ENCODE results near the gene IRAG1.

The IRAG1 gene, protein sequence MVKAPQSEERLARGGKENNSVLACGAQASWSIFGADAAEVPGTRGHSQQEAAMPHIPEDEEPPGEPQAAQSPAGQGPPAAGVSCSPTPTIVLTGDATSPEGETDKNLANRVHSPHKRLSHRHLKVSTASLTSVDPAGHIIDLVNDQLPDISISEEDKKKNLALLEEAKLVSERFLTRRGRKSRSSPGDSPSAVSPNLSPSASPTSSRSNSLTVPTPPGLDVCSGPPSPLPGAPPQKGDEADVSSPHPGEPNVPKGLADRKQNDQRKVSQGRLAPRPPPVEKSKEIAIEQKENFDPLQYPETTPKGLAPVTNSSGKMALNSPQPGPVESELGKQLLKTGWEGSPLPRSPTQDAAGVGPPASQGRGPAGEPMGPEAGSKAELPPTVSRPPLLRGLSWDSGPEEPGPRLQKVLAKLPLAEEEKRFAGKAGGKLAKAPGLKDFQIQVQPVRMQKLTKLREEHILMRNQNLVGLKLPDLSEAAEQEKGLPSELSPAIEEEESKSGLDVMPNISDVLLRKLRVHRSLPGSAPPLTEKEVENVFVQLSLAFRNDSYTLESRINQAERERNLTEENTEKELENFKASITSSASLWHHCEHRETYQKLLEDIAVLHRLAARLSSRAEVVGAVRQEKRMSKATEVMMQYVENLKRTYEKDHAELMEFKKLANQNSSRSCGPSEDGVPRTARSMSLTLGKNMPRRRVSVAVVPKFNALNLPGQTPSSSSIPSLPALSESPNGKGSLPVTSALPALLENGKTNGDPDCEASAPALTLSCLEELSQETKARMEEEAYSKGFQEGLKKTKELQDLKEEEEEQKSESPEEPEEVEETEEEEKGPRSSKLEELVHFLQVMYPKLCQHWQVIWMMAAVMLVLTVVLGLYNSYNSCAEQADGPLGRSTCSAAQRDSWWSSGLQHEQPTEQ

DNA sequence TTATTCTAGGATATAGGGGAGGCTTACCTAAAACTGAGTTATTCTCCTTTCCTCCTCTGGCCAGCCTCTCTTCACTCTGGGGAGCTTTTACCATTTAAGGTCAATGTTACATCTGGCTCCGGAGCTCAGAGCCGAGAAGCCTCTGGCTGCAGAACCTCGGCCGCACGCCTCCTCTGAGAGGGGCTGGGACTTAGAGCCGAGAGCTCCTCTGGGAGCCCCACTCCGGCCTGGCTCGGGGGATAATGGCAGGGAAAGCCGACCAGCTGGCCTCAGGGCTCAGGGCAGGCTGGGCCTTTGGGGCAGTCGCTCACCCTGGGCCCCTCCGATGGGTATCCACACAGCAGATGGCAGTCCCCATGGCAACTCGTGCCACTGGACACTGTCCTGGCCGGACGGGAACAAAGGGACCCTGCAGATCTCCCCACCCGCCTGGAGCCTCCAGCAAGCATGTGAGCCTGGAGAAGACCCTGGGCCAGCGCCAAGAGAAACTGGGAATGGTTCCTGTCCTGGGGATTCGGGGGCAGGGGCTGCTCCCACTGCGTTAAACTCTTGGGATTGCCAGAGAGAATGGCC lies at the start of gene IRAG1:
Gene IRAG1 (minus strand): TSS at position 247 of the 573 bp plus-strand sequence. CDS start 153 bp downstream, at position 94.
- peaks cover 10% of the 10 kb centered on the region for H3K27me3 Mint-ChIP-seq
- no peak for ATAC-seq
- H3K9me3 Mint-ChIP-seq: no peaks in the 10 kb centered on the region

DNA sequence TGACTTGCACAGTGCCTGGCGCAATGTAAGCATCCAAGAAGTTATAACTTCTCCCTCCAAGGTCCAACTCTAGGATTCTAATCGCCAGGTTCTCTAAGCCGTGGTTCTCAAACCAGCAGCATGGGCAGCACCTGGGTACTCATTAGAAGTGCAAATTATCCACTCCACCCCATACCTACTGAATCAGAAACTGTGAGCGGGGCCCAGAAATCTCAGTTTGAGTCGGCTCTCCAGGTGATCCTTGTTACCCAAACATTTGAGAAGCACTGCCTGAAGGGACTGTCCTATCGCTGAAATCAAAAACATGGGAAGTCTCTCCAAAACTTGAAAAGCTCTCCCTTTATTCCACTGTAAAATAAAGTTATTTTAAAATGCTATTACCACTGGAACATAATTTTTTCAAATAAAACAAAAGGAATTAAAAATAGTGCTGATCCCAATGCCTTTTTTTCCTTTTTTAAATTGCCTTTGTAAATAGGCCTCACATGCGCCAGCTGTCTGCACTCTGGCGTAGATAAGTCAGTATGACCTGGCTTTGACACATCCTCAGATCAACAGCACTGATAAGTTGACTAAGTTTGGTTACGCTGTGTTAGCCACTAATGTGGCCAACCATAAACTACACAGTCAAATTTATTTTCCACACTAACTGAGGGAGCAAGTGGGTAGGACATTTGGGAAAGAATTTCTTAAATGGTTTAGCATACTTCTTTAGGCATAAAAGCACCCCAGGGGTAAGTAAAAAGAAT lies 49.1 kb upstream of the IRAG1 start:
- peak overlapping the region; percentile 48 for H3K27ac Mint-ChIP-seq
- H3K4me3 Mint-ChIP-seq: no peak overlapping the region
- no peak for ATAC-seq

More for the DNA sequence above, at the start of gene IRAG1:
- H3K4me3 Mint-ChIP-seq: no peak within 1 kb of the TSS
- H3K27ac Mint-ChIP-seq: no peak within 1 kb of the TSS
- H3K4me1 Mint-ChIP-seq: peaks cover 3% of the 10 kb centered on the region
- peaks cover under 1% of the 10 kb centered on the region for H3K36me3 Mint-ChIP-seq

DNA sequence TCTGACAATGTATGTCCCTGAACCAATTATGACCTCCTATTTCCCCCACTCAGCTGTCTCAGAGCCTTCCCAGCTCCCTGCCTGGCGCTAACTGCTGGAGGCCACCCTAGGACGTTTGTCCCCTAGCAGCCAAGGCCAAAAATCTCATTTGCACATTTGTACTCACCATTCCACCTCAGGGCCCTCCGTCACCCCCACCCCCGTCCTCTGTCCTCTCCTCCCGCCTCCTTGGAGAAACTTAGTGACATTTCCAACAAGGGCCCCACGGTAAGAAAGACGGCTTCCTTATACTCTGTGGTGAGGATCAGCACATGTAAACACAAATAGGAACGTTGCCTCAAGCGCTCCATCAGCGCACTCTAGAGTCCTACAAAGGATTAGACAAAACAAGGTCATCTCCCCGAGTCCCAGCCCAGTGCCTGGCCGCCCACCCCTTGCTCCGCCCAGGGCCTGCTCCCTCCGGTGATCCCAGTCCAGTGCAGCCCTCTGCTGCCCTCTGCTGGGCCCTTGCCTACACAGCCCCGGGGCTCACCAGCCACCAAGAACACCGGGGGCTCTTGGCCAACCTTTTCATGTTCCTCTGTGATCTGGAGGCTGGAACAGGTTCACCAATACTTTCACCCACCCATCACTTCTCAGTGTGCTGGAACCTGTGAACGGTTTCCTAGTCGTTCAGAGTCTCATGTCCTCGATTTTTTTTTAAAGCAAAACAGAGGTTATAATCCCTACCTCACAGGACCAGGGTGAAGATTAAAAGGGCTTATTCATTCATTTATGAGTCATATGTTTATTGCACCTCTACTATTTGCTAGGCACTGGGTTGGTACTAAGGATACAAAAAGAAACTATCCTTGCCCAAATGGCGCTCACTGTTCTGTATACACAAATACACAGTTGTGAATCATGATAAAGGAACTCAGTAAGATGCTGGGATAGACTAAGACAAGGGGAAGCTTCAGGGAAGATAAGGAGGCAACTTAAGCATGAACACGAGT lies 42.2 kb upstream of the IRAG1 start:
- Mint-ChIP-seq H3K4me1 (peaks cover 11% of the 10 kb centered on the region), H3K36me3 (no peaks in the 10 kb centered on the region), H3K4me3 (peak overlapping the region; percentile 60), H3K9me3 (no peaks in the 10 kb centered on the region), H3K27me3 (no peaks in the 10 kb centered on the region), H3K27ac (peak overlapping the region; percentile 64)
- peak; percentile 100 for ATAC-seq

More for the DNA sequence above, 49.1 kb upstream of the IRAG1 start:
- peaks cover 11% of the 10 kb centered on the region for H3K4me1 Mint-ChIP-seq
- H3K27me3 Mint-ChIP-seq: no peaks in the 10 kb centered on the region
- no peaks in the 10 kb centered on the region for H3K9me3 Mint-ChIP-seq
- no peaks in the 10 kb centered on the region for H3K36me3 Mint-ChIP-seq

DNA sequence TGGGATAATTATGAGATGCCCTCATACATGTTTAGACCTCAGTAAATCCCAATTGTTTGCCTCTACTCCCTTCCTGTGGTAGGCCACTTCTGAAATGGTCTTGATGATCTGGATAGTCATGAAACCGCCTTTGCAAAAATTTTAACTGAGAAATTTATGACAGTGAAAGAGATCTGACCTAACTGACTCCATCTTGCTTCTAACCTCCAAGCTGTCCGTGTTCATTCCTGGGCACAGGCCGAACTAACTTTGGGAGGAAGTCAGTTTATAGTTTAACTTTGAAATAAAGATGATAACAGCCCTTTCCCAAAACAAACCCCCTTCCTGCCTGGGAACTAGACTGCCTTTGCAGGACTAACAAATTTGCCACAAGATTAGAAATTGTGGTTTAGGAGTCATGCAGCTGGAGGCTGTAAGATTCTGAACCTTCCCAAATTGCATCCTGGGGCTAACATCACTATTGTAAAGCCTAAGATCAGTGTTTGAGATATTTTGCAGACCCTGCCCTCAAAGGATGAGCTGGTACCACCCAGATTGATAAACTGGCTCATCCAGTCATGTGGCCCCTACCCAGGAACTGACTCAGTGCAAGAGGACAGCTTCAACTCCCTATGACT lies 37.6 kb upstream of the IRAG1 start:
- ATAC-seq: no peak
- no peaks in the 10 kb centered on the region for H3K9me3 Mint-ChIP-seq
- H3K4me3 Mint-ChIP-seq: no peak overlapping the region
- H3K4me1 Mint-ChIP-seq: peaks cover 12% of the 10 kb centered on the region
- no peaks in the 10 kb centered on the region for H3K36me3 Mint-ChIP-seq
- no peaks in the 10 kb centered on the region for H3K27me3 Mint-ChIP-seq
- no peak overlapping the region for H3K27ac Mint-ChIP-seq

DNA sequence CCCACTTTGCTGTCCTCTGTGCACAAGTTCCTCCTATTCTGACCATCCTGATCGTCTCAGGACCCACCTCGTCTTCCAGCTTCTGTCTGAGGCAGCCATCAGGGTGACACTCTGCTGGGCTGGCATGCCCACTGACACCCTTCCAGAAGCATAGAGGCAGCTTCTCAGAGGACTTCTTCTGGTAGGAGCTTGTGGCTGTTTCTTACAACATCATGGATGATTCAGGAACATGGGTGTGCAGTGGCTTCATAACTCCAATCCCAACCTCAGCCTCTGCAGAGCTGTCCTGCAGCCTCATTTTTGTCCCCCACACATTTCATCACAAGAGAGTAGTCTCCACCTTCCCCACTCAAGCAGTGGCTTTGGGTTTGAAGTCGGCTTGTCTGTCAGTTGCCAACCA lies 36.6 kb upstream of the IRAG1 start:
- Mint-ChIP-seq H3K4me1 (peaks cover 12% of the 10 kb centered on the region), H3K27ac (no peak overlapping the region), H3K9me3 (no peaks in the 10 kb centered on the region), H3K4me3 (no peak overlapping the region), H3K36me3 (no peaks in the 10 kb centered on the region), H3K27me3 (no peaks in the 10 kb centered on the region)
- no peak for ATAC-seq

DNA sequence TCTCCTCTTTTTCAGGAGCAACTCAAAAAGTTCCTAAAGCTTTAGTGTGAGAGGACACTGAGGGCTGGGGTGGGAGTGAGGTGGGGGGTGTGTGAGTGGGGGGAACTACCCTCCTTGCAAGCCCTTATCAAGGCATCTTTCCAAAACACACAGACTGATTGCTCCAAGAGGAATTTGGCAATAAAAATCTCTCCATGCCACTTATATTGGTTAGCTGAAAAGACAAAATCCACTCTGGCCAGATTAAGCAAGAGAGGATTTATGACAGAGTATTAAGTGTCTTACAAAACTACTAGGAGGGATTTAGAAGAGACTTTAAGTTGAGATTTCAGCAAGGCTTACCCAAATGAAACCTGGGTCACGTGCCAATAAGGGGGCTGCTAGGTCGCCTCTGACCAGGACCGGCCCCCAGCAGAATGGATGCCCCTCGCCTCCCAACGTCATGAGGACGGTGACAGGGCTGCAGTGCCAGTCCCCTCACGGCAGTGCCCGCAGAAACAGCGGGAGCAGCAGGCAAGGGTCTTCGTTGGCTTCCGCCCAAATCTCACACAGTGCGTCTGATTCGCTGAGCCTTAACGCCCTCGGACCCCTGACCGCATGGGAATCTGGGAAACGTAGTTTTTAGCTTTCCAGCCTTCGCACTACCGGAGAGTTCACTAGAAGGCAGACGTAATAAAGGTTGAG lies 35.4 kb upstream of the IRAG1 start:
- H3K9me3 Mint-ChIP-seq: no peaks in the 10 kb centered on the region
- no peaks in the 10 kb centered on the region for H3K36me3 Mint-ChIP-seq
- no peak overlapping the region for H3K4me3 Mint-ChIP-seq
- ATAC-seq: no peak
- H3K27ac Mint-ChIP-seq: no peak overlapping the region
- no peaks in the 10 kb centered on the region for H3K27me3 Mint-ChIP-seq
- H3K4me1 Mint-ChIP-seq: peaks cover 13% of the 10 kb centered on the region

DNA sequence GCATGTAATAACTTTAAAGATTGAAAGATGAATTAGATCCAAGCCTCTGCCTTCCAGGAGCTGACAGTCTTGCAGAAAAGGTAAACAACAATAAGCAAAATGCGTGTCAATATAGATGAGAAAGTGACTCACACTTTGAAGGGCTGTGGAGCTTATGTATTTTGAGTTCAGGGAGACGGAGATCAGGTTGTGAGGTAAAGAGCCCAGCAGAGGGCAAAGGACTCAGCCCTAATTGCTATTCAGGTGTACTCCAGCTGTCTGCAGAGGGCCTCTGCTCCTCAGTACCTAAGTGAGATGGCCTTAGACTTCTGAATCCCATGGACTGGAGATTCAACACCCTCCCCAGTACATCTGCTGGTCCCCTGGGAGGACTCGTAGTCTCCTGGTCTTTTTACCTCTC lies 34.6 kb upstream of the IRAG1 start:
- Mint-ChIP-seq H3K27ac (no peak overlapping the region), H3K36me3 (no peaks in the 10 kb centered on the region), H3K27me3 (no peaks in the 10 kb centered on the region), H3K9me3 (no peaks in the 10 kb centered on the region), H3K4me1 (peaks cover 13% of the 10 kb centered on the region), H3K4me3 (no peak overlapping the region)
- no peak for ATAC-seq

DNA sequence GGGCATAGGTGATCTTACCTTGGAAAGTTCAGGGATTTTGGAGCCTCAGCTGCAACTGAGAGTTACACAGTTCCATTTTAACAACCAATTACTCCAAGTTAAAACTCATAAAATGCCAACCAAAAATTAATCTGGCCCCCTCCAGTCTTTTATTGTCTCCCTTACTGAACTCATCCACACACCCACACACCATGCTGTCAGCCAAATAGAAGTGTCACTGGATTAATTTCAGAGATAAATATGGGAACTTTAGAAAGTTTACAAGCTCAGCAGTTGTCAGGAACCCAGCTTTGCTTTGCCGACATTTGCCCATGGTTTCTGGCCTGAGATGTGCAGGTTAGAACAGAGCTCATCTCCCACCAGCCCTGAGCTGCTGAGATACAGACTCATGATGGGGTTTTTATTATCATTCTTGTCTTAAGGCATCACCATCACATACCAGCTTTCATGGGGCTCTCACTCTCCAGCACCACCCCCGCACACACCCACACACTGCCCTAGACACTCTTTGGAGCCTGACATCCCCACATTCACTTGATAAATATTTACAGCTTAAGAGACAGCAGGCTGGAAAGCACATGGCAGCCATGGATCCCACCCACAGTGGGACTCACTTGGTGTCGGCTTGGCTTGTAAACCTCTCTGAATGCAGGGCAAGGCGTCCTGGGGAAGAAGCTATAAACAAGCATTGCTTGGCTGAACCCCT lies 33.7 kb upstream of the IRAG1 start:
- H3K27ac Mint-ChIP-seq: no peak overlapping the region
- H3K27me3 Mint-ChIP-seq: no peaks in the 10 kb centered on the region
- H3K4me1 Mint-ChIP-seq: peaks cover 13% of the 10 kb centered on the region
- ATAC-seq: no peak
- H3K9me3 Mint-ChIP-seq: no peaks in the 10 kb centered on the region
- H3K36me3 Mint-ChIP-seq: no peaks in the 10 kb centered on the region
- H3K4me3 Mint-ChIP-seq: no peak overlapping the region

DNA sequence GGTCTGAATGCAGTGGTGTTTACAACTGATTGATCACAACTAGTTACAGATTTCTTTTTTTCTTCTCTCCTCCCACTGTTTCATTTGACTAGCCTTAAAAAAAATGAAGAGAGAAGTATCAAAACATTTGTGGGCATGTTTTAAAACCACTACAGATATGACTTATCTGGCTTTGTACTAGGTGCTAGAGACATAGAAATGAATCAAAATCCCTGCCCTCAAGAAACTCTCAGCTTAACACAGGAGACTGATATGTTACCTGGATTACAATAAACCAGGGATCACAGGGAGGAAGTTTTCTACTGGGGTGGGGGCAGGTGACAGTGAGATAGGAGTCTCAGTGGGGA lies 32.3 kb upstream of the IRAG1 start:
- Mint-ChIP-seq H3K27ac (peak overlapping the region; percentile 48), H3K9me3 (no peaks in the 10 kb centered on the region), H3K27me3 (no peaks in the 10 kb centered on the region), H3K36me3 (no peaks in the 10 kb centered on the region), H3K4me3 (no peak overlapping the region), H3K4me1 (peaks cover 13% of the 10 kb centered on the region)
- peak; percentile 59 for ATAC-seq

DNA sequence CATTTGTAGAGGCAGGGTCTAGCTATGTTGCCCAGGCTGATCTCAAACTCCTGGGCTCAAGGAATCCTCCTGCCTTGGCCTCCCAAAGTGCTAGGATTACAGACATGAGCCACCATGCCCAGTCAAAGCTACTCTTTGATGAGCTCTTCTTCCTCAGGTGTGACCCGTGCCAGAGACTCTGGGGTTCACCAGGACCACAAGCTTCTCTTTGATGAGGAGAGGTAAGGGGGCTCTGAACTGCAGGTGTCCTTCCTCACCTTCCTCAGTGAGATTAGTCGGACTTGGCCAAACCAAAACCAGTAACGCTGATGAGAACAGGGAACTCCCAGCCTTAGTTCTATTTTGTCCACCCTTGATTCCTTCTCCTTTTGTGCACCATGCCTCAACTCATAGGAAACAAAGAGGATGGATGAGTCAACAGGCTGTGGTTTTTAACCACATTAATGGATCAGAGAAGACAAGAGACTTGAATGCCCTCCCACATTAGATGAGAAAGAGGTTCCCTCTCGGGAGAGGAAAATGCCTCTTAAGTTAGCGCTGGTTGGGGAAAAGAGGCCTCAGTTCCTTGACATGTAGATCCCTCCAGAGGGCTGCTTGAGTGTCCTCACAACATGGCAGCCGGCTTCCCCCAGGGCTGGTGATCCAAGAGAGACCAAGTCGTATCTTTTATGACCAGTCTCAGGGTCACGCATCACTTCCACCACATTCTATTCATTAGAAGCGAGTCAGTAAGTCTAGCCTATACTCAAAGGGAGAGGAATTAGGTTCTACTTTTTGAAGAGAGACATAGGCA lies 31.8 kb upstream of the IRAG1 start:
- H3K27ac Mint-ChIP-seq: peak overlapping the region; percentile 48
- no peaks in the 10 kb centered on the region for H3K9me3 Mint-ChIP-seq
- H3K4me1 Mint-ChIP-seq: peaks cover 13% of the 10 kb centered on the region
- ATAC-seq: no peak
- no peak overlapping the region for H3K4me3 Mint-ChIP-seq
- H3K27me3 Mint-ChIP-seq: no peaks in the 10 kb centered on the region
- H3K36me3 Mint-ChIP-seq: no peaks in the 10 kb centered on the region

DNA sequence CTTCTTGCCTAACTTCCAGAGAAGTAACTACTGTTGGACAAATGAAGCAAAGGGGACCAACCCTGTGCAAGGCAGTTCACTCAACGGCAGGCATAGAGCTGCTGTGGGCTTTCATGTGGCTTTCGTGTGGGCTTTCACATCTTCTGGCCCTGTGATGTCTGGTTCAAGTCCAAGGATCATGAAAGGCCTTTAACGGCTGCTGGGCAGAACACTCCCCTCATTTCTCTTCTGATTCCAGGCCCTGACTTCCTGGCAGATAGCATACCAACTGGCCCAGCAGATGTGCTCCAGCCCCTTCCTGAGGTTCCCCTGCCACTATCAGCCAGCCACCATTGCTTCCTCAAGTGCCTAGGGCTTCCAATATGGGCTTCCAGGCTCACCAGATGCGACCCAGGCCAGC lies 28.8 kb upstream of the IRAG1 start:
- Mint-ChIP-seq H3K9me3 (no peaks in the 10 kb centered on the region), H3K27ac (no peak overlapping the region), H3K36me3 (no peaks in the 10 kb centered on the region), H3K4me3 (no peak overlapping the region), H3K4me1 (peaks cover 13% of the 10 kb centered on the region), H3K27me3 (peaks cover 21% of the 10 kb centered on the region)
- no peak for ATAC-seq

DNA sequence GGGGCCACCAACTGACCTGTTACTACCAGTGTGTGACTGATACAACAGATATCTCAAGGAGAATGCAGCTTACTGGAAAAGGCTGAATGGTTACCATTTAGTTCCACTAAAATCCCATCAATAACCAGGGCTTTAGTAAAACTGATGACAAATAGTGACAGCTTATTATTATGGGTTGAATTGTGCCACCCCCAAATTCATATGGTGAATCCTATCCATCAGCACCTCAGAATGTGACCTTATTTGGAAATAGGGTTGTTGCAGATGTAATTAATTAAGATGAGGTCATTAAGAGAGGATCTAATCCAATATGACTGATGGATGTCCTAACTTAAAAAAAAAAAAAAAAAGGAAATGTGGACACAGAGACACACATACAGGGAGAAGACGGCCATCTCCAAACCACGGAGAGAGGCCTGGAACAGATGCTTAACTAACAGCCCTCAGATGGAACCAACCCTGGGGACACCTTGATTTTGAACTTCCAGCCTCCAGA lies 27.4 kb upstream of the IRAG1 start:
- peaks cover 9% of the 10 kb centered on the region for H3K4me1 Mint-ChIP-seq
- H3K4me3 Mint-ChIP-seq: no peak overlapping the region
- no peaks in the 10 kb centered on the region for H3K9me3 Mint-ChIP-seq
- no peak overlapping the region for H3K27ac Mint-ChIP-seq
- H3K27me3 Mint-ChIP-seq: peaks cover 27% of the 10 kb centered on the region
- H3K36me3 Mint-ChIP-seq: no peaks in the 10 kb centered on the region
- ATAC-seq: no peak
